GM18909 (cell line): ENCODE results near the gene PDE9A.

ENCODE experiments used
- ATAC-seq: cut with Tn5 transposase; IDR thresholded peaks from one replicate; pipeline ENCODE4 v1.9.1; 2021; ENCODE audit warnings: mild to moderate bottlenecking; ENCODE audit not compliant: unreplicated experiment, poor library complexity

Gene PDE9A

GRCh38 chr21:42733874-42734273 lies 80.5 kb downstream of the PDE9A start:
- no peak for ATAC-seq

DNA sequence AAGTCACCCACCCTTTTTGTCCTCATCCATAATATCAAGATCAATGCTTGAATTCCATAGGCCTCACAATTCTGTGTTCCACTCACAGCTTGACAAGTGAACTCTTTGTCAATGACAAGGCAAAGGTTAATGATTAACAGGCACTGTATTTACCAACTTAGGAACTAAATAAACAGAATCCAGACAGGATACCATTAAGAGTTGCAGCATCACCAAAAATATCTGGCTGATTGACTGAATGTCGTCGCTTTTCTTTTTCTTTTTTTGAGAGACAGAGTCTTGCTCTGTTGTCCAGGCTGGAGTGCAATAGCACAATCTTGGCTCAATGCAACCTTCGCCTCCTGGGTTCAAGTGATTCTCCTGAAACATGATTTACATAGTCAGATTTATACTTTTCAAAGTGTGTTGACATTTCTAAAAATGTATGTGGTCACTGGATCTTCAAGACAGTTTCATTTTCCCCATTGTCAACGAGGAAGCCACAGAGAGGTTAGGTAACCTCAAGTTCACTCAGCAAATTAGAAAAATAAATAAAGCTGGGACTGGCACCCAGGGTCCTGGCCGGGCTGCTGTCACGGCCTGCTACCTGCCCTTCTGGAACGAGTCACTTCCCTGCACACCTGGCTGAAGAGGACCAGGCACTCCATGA lies 81.0 kb downstream of the PDE9A start:
- no peak for ATAC-seq

DNA sequence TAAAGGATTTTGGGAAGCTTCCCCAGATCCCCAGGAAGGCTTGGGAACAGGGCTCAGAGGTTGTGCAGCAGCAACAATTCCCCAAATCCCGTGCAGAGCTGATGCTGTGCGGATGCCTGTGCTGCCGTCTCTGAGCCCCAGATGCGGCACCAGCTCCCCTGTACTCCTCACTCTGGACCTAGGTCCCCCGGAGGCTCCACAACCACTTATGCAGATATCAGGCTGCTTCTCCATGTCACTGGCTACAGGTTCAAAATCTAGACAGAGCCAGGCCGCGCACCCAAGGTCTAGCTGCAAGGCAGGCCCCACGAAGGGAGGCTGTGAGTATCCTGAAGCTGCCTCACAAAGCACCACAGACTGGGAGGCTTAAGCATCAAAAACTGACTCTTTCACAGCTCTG lies 81.6 kb downstream of the PDE9A start:
- no peak for ATAC-seq

DNA sequence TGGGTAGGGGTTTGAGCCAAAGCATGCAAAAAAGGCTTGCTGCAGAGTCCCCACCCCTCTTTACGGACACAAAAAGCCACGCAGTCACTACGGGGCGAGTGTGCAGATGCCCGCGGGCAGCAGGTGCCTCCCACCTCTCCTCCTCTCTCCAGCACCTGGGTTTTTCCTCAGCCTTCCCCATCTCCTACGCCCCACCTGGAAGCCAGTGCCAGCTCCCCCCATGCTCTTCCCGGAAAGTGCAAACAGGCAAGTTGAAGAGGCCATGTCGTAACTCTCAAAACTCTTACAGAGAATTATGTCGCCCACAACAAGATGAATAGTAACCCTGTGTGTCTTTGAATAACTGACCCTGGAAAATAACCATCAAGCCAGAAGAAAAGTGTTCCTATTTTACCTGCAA lies 82.5 kb downstream of the PDE9A start:
- ATAC-seq, result no peak

- ATAC-seq, result no peak
These were observed 83.4 kb downstream of the PDE9A start for GRCh38 chr21:42736646-42737350.

- no peak for ATAC-seq
These were observed 84.7 kb downstream of the PDE9A start for GRCh38 chr21:42737951-42738590.

GRCh38 chr21:42739061-42739931 lies 85.9 kb downstream of the PDE9A start:
- ATAC-seq, result no peak

DNA sequence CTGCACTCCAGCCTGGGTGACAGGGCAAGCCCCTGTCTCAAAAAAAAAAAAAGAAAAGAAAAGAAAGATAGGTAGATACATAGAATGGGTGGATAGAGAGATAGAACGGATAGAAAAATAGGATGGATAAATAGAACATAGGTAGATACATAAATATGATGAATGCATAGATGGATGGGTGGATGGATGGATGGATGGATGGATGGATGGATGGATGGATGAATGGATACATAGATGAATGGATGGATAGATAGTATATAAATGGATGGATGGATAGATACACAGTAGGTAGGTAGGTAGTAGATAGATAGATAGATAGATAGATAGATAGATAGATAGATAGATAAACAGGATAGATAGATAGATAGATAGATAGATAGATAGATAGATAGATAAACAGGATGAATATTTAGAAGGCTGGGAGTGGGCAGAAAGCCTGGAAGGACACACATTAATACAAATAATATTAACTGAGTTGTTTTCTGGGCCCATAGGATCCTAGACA lies 87.0 kb downstream of the PDE9A start:
- ATAC-seq, result no peak

GRCh38 chr21:42741066-42741465 lies 87.6 kb downstream of the PDE9A start:
- no peak for ATAC-seq

DNA sequence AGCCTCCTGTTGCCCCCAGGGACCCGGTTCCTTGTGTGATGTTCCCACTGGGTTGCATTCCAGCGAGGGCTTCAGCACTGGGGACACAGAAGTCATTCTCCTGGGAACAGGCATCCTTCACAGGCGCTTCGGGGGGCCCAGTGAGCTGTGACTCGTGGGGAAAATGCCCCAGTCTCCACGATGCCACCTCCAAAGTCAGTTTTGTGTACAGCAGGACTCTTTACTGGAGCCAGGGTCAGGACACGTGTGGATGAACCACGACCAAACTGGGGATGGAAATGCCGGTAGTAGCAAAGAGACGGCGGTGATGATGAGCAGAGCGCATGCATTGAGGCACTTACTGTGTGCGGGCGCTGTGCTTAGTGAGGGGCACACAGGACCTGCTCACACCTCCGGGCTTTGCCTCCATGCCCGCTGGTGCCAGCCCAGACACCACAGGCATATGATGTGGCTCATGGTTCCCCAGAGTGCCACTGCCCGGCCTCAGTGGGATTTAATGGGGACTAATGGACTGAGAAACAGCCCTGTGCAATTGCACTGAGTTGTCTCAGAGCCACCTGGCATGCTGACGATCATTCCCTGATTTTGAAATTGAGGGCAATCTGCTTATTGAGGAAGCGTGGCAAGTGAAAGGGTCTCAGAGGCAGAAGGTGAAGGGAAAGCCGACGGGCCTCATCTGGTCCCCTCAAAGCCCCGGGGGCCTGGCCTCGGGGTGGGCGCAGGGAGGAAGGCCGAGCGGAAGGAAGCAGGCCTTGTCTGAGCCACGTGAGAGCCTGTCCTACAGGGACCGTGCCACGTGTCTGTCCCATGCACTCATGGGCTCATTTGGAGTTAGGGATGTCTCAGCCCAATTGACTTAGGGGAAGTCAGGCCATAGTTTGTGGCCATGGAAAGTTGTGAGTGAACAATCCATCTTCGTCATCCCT lies 91.4 kb downstream of the PDE9A start:
- ATAC-seq, result no peak

GRCh38 chr21:42745511-42746239 lies 92.3 kb downstream of the PDE9A start:
- ATAC-seq, result no peak

DNA sequence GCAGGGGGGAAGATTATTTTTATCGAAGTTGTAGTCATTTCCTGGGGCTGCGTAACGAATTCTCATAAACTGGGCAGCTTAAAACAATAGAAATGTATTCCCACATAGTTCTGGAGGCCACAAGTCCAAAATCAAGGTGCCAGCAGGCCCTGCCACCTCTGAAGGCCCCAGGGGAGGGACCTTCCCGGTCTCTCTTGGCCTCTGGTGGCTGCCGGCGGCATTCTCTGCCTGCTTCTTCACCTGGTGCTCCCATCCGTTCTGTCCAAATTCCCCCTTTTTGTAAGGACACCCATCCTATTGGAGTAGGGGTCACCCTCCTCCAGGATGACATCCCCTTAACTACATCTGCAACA lies 92.8 kb downstream of the PDE9A start:
- ATAC-seq, result no peak

DNA sequence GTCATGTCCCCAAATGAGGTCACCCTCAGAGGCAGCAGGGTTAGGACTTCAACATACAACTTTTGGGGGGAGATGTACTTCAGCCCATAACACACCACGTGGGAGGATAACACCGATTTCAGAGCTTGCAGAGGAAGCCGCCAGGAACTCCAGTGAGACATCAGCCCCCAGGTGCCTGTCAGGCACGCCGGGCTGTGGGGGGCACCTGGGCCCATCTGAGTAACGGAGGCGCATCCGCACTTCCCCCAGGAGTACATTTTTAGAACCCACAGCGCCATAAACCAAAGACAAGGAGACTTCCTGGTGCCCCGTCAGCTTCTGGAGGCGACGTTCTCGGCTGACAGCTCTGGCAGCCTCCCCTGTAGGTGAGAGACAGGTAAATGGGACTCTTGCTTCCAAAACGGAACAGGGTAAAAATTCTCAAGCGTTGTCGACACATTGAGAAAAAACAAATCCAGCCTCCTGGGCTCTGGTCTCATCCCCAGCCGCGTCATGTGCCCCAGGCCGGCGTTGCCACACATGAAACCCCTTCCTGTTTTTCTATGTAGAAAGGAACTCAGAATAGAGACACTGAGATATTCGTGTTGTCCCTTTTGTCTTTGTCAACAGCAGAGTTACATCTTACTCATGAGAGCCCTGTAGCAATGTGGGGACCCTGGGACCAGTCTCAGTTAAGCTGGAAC lies 93.3 kb downstream of the PDE9A start:
- ATAC-seq, result no peak

GRCh38 chr21:42747276-42747701 lies 93.9 kb downstream of the PDE9A start:
- no peak for ATAC-seq

GRCh38 chr21:42747746-42748351 lies 94.4 kb downstream of the PDE9A start:
- ATAC-seq, result no peak

DNA sequence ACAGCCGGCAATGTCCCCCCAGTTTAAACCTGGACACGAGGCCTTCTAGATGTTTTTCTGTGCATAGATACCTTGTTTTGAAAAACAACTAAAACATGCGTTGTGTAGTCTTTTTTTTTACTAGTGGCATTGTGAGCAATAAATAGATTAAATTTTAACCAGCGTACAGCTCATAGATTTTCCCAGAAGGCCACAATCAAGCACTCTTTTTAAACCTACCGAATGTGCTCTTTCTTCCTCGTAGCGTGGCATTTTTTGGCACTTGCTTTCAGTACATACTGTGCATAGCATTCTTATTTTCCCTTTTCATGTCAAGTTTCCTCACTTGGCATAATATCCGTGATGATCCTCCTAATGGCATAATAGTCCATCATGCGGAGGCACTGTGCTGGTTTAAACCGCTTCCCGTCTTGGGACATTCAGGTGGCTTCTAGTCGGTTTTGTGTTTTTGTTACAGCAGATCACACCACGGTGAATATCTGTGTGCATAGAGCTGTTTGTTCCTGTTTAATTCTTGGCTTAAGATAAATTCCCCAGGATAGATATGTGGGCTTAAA lies 95.3 kb downstream of the PDE9A start:
- no peak for ATAC-seq

- no peak for ATAC-seq
These were observed 97.5 kb downstream of the PDE9A start for GRCh38 chr21:42750737-42751530.
